Epithelial cell of proximal tubule (primary cell): ENCODE results near the gene SOX8. TPM values are rescaled to one million over a fixed set of nuclear protein-coding genes. Genes with fewer than 3 reads are reported as not detected.

Experiments
- DNase-seq: peaks from one replicate; pipeline ENCODE4 v3.0.0-alpha.2; 2011; ENCODE audit warnings: low read depth
- H3K4me3 ChIP-seq: 2 replicates; pipeline ENCODE4 v1.5.1; 2011; ENCODE audit warnings: low read depth, mild to moderate bottlenecking, low read length
- total RNA-seq: library from RNA; depleted of rRNA; stranded (reverse); fragments of >200 nt; gene quantifications from 2 replicates; pipeline ENCODE4 v1.2.3, GENCODE V29; 2015
- TF ChIP-seq, protein P1 (sequence below): conservative IDR thresholded peaks from 2 replicates; pipeline ENCODE4 v1.5.1; 2012; ENCODE audit warnings: low read depth, mild to moderate bottlenecking, low read length

SOX8 gene
- total RNA-seq, 1 donor from 2014 or later: not detected

DNA sequence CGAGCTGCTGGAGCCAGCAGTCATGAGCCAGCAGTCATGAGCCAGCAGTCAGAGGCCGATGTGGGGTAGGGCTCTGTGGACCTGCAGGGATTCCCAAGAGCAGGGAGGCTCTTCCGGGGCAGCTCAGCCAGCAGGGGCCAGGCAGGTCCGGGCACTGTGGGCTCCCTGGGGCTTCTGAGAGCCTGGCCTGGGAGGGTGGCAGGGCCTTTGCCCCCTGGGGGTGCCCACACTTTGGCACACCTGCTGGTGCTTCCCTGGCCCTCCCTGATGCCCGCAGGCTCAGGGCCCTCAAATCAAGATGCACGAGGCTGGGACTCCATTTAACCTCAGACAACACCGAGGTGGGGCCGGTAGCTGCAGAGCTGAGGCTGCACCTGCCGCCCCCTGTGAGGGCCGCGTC lies 18.1 kb downstream of the SOX8 start:
- no peak overlapping the region for H3K4me3 ChIP-seq
- no peak for DNase-seq
- TF ChIP-seq, protein P1, sequence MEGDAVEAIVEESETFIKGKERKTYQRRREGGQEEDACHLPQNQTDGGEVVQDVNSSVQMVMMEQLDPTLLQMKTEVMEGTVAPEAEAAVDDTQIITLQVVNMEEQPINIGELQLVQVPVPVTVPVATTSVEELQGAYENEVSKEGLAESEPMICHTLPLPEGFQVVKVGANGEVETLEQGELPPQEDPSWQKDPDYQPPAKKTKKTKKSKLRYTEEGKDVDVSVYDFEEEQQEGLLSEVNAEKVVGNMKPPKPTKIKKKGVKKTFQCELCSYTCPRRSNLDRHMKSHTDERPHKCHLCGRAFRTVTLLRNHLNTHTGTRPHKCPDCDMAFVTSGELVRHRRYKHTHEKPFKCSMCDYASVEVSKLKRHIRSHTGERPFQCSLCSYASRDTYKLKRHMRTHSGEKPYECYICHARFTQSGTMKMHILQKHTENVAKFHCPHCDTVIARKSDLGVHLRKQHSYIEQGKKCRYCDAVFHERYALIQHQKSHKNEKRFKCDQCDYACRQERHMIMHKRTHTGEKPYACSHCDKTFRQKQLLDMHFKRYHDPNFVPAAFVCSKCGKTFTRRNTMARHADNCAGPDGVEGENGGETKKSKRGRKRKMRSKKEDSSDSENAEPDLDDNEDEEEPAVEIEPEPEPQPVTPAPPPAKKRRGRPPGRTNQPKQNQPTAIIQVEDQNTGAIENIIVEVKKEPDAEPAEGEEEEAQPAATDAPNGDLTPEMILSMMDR: no peak

- H3K4me3 ChIP-seq: no peak overlapping the region
- TF ChIP-seq, protein P1: no peak
- DNase-seq: no peak
These were observed 19.0 kb downstream of the SOX8 start for GRCh38 chr16:1000608-1001007.

DNA sequence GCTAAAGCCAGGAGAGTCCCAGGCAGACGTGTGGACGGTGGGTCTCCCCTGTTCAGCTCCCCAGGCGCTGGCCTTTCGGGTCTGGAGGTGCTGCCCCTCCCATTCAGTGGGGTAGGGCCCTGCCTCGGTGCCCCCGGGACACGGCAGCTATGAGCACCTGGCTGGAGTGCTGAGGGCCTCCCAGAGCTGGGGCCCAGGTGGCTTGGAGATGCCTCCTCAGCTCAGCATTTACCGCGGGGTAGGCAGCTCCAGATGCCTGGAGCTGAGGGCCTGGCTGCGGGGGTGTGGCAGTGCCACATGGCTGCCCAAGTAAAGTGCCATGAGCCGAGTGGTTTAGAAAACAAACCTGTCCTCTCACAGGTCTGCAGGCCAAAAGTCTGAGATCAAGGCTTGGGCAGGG lies 19.5 kb downstream of the SOX8 start:
- TF ChIP-seq, protein P1: no peak
- no peak for DNase-seq

GRCh38 chr16:1002399-1003166 lies 21.0 kb downstream of the SOX8 start:
- peak; percentile 51 for DNase-seq
- TF ChIP-seq, protein P1: no peak
- H3K4me3 ChIP-seq: no peak overlapping the region

More for the DNA sequence above, 19.5 kb downstream of the SOX8 start:
- no peak overlapping the region for H3K4me3 ChIP-seq

- H3K4me3 ChIP-seq: no peak overlapping the region
- TF ChIP-seq, protein P1: no peak
- no peak for DNase-seq
These were observed 22.1 kb downstream of the SOX8 start for GRCh38 chr16:1003391-1004347.

DNA sequence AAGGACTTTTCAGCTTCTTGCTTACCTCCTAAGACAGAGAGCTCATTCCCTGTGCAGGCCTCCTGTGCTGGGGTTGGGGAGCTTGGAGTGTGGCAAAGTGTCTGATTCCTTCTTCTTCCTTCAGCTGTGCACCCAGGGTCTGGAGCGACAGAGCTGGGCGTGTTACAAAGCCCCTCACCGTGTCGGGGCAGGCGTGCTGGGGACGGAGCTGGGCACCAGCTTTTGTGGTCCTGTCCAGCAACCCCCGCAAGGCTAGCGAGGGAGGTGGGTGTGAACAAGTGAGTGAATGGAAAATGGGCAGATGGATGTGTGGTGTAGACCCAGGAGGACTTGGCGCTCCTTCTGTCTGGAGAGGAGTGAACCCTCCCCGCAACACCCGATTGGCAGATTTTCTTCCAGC lies 23.7 kb downstream of the SOX8 start:
- no peak for DNase-seq
- TF ChIP-seq, protein P1: no peak
- H3K4me3 ChIP-seq: no peak overlapping the region
